T-helper 9 cell (primary cell): ENCODE data around the gene ADAP2.
"Not testable (repeated sequence)": the region's sequence is repeated elsewhere in the genome, so short reads cannot be mapped to it uniquely, and the experiment has no call there.

Experiments
- DNase-seq: peaks from one replicate; pipeline ENCODE4 v3.0.0-alpha.2; 2020

The ADAP2 gene

GRCh38 chr17:30930495-30930894, 8.8 kb downstream of the ADAP2 start:
- no peak for DNase-seq

DNA sequence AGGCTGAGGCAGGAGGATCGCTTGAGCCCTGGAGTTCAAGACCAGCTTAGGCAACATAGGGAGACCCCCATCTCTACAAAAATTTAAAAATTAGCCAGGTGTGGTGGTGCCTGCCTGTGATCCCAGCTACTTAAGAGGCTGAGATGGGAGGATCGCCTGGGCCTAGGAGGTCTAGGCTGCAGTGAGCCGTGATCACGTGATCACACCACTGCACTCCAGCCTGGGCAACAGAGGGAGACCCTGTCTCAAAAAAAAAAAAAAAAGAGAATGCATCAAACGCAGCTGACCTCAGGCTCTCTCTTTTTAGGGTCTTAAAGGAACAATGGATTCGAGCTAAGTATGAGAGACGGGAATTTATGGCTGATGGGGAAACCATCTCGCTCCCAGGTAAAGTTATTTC, 9.8 kb downstream of the ADAP2 start:
- not testable (repeated sequence) for DNase-seq

GRCh38 chr17:30933966-30934365, 12.2 kb downstream of the ADAP2 start:
- DNase-seq: no peak

GRCh38 chr17:30939051-30939689, 17.4 kb downstream of the ADAP2 start:
- no peak for DNase-seq

- no peak for DNase-seq
Observed at GRCh38 chr17:30942308-30943079, 20.7 kb downstream of the ADAP2 start.

- no peak for DNase-seq
Observed at GRCh38 chr17:30947796-30948195, 26.1 kb downstream of the ADAP2 start.

GRCh38 chr17:30950189-30950588, 28.4 kb downstream of the ADAP2 start:
- DNase-seq: no peak

DNA sequence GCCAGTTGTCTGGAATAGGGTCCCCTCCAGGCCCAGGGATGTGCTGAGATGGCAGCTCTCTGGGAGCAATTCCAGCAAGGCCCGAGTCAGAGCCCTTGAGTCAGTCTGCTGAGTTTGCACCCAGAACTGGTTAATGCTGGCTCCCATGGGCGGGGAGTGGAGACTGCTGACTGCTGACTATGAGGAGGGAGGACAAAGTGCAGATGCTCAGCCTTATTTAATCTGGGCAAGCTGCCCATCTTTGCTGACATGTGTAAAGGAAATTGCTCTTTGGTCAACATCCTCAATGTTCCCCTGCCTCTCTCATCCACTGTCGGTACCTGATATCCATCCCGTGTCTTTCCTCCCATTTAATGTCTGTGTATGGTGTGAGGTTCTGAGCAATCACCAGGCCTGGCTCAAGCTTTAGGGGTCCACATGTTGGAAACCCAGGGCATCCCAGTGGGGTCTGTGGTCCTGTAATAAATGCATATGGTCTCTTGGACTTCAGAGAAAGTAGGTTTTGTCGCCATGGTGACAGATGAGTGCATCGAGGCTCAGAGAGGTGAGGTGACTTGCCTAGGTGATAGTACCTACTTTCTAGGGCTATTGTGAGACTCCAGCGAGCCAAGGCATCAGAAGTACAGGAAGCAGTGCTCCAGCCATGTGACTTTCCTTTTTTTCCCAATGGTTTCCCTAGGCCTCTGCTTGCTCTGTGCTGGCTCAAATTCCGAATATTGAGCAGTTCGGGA, 29.1 kb downstream of the ADAP2 start:
- no peak for DNase-seq

DNA sequence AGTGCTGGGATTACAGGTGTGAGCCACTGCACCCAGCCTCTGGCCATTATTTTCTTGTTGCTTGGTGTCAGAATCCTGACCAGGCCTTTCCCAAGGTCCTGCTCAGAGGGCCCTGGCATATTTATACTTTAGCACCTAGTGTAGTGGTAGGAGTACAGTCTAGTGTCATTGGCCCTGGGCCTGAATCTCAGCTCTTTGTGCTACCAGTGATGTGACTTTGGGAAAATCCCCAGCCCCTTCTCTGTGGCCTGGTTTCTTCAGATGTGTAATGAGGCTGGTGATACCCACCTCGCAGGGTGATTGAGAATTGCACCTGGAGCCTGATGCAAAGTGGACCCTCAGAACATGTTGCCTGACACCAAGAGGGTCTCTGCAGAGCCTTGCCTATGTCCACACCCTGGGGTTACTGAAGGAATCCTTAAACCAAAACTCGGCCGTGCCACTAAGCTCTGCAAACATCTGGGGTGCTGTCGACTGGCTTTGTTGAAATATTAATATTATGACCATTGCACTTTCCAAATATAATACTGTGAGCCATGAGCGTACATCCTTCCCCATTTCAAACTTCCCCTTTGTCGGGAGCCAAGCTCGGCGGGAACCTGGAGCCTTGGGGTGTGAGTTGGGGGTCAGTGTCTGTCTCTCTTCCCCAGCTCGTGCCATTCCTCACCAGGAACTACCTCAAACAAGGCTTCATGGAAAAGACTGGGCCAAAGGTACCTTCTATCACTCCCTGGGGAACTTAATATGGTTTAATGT, 31.1 kb downstream of the ADAP2 start:
- no peak for DNase-seq

DNA sequence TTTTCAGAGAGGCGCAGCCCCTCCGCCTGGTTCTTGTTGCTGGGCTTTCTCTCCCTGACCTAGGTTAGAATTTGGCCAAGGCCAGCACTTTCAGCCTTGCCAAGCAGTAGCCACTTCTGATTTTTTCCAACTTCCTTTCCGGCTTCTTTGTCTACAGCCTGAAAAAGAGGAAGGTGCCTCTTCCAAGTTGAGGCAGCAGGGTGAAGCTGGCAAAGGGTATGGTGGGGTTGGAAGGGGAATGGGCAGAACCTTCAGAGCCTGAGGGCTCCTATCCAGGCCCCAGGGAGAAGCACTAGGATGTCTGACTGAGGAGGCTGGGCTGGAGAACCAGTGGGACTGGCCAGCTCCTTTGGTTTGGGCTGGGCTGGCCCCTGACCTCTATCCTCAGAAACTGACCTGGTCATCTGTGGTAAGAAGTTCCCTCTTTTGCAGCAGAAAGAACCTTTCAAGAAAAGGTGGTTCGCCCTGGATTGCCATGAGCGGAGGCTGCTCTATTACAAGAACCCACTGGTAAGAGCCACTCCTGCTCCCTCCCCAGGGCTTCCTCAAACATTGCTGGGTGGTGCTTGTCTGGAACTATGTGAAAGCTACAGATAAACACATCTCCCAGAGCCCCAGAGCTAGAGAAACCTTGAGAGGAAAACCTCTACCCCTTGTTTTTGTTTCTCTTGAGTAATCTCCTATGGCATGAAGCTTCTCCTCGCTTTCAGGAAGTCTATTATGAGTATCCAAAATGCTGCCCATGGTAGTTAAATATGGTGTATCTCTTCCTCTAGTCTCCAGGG, 32.5 kb downstream of the ADAP2 start:
- DNase-seq: no peak

DNA sequence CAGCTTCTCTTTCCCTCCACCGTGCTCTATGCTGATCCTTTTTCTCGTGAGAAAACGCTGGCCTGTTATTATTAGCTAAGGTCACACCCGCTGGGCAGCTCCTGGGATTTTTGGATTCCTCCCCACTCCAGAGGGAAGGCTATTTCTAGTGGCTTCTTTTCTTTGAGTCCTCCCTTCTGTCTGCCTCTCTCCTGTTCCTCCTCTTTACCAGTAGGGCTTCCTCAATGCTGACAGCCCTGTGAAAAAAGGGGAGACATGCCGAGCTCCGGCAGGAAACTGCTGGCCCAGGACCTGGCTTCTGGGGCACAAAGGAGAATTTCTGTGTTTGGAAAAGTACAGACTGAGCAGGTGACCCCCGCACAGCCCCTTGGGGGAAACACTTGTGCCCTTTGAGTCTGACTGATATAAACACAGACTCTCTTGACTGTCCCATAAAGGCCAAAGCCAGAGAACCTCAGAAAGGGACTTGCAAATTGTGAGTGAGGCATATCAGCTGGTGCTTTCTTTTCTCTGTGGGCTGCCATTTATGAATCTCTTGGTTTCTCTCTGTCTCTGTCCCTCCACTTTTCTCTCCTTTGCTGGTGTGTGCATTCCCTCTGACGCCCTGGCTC, 35.1 kb downstream of the ADAP2 start:
- no peak for DNase-seq

GRCh38 chr17:30957741-30958140, 36.0 kb downstream of the ADAP2 start:
- no peak for DNase-seq

DNA sequence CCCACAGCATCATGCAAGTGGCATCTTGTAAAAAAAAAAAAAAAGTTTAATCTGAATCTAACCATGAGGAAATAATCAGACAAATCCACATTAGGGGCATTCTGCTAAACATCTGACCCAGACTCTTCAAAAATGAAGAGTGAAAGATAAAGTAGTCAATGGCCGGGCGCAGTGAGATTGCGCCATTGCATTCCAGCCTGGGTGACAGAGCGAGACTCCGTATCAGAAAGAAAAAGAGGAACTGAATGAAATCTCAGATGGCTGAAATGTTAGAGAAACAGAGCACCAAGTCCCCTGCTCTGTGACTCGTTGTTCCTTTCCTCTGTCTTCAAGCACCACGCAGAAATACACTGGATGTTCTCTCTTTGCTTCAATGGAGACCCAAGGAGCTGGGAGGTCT, 36.4 kb downstream of the ADAP2 start:
- no peak for DNase-seq

GRCh38 chr17:30961209-30962188, 39.8 kb downstream of the ADAP2 start:
- DNase-seq: no peak

DNA sequence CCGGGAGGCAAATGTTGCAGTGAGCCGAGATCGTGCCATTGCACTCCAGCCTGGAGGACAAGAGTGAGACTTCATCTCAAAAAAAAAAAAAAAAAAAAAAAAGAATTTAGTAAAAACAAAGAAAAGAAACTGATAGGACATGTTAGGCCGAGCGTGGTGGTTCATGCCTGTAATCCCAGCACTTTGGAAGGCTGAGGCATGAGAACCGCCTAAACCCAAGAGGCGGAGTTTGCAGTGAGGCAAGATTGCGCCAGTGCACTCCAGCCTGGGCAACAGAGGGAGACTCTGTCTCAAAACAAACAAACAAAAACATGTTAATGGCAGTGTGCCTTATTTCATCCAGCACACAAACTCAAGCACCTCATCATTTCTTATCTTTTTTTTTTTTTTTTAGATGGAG, 42.6 kb downstream of the ADAP2 start:
- DNase-seq: not testable (repeated sequence)

DNA sequence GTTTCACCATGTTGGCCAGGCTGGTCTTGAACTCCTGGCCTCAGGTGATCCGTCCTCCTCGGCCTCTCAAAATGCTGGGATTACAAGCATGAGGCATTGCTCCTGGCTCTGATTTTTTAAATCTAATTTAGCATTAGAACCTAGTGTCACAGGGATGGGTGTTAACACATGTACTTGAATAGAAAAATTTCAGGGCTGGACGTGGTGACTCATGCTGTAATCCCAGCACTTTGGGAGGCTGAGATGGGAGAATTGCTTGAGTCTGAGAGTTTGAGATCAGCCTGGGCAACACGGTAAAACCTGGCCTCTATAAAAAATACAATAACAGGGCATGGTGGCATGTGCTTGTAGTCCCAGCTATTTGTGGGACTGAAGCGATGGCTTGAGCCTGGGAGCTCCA, 43.1 kb downstream of the ADAP2 start:
- no peak for DNase-seq

GRCh38 chr17:30965686-30966085, 43.9 kb downstream of the ADAP2 start:
- DNase-seq: no peak

GRCh38 chr17:30967911-30968310, 46.2 kb downstream of the ADAP2 start:
- DNase-seq: not testable (repeated sequence)

- no peak for DNase-seq
Observed at GRCh38 chr17:30969989-30970830, 48.5 kb downstream of the ADAP2 start.
